K562 (cell line): ENCODE measurements around the gene COQ5. TPM values are rescaled to one million over a fixed set of nuclear protein-coding genes. Genes with fewer than 3 reads are reported as not detected.

Source experiments
- CREB1 ChIP-seq, 2 experiments: sonication (generic) in 1 of 2; formaldehyde crosslinking in 1 of 2; IDR thresholded peaks; 2 replicates each; pipeline versions ENCODE4 v1.6.1 to v1.8.0; 2012 to 2022; ENCODE audit warnings: inconsistent platforms in 1 of 2, mild to moderate bottlenecking in 1 of 2, missing genetic modification reagents in 1 of 2, moderate library complexity in 1 of 2
- DACH1 ChIP-seq: fragments of 450-650 bp; IDR thresholded peaks from 2 replicates; pipeline ENCODE4 v1.6.1; 2018; ENCODE audit not compliant: partially characterized antibody
- HDAC1 ChIP-seq, 2 experiments: fragments of 450-650 bp; IDR thresholded peaks; 2 replicates each; pipeline ENCODE4 v1.6.1; 2016 to 2017; ENCODE audit warnings: inconsistent platforms in 1 of 2, mild to moderate bottlenecking in 1 of 2, moderate library complexity in 1 of 2
- MAFG ChIP-seq: fragments of 450-650 bp; conservative IDR thresholded peaks from 2 replicates; pipeline ENCODE4 v1.6.1; 2016; ENCODE audit warnings: missing genetic modification characterization, missing compliant biosample characterization
- MEF2D ChIP-seq: conservative IDR thresholded peaks from 2 replicates; pipeline ENCODE4 v1.6.1; 2016; ENCODE audit warnings: low read depth, missing genetic modification characterization, missing compliant biosample characterization
- MIER1 ChIP-seq: fragments of 450-650 bp; IDR thresholded peaks from 2 replicates; pipeline ENCODE4 v1.6.1; 2016; ENCODE audit warnings: antibody characterized with exemption, mild to moderate bottlenecking, low read depth
- PCBP1 ChIP-seq: fragments of 200-400 bp; formaldehyde crosslinking; IDR thresholded peaks from 2 replicates; pipeline ENCODE4 v1.6.1; 2018; ENCODE audit warnings: mild to moderate bottlenecking, low read depth, low read length; ENCODE audit not compliant: poor library complexity, severe bottlenecking
- PHF8 ChIP-seq: fragments of 200-600 bp; sonication (generic); IDR thresholded peaks from 2 replicates; pipeline ENCODE4 v1.6.1; 2012; ENCODE audit warnings: mixed run types, mild to moderate bottlenecking, inconsistent platforms, low read length, moderate library complexity, borderline replicate concordance
- SIN3A ChIP-seq, 2 experiments: fragments of 150-350 bp in 1 of 2; IDR thresholded peaks; 2 replicates each; pipeline ENCODE4 v1.6.1; 2011 to 2016; ENCODE audit warnings: borderline replicate concordance in 2 of 2, low read depth in 2 of 2, low read length in 2 of 2, mild to moderate bottlenecking in 2 of 2, moderate library complexity in 2 of 2; ENCODE audit not compliant: control insufficient read depth in 1 of 2
- SMC3 ChIP-seq: conservative IDR thresholded peaks from 2 replicates; pipeline ENCODE4 v1.6.1; 2011; ENCODE audit warnings: low read depth, low read length, improper control_type of control experiment; ENCODE audit not compliant: insufficient read depth
- SP2 ChIP-seq: IDR thresholded peaks from 2 replicates; pipeline ENCODE4 v1.6.1; 2011; ENCODE audit warnings: mild to moderate bottlenecking, low read depth, low read length, moderate library complexity; ENCODE audit not compliant: poor library complexity, severe bottlenecking; ENCODE audit errors: extremely low read depth
- TAF1 ChIP-seq: IDR thresholded peaks from 2 replicates; pipeline ENCODE4 v1.6.1; 2011; ENCODE audit warnings: mild to moderate bottlenecking, low read length, moderate library complexity; ENCODE audit not compliant: insufficient read depth, control insufficient read depth, severe bottlenecking; ENCODE audit errors: extremely low read depth
- TBL1XR1 ChIP-seq, 2 experiments: IDR thresholded peaks; 2 replicates each; pipeline ENCODE4 v1.6.1; 2012; ENCODE audit warnings: improper control_type of control experiment in 2 of 2, low read length in 2 of 2, mild to moderate bottlenecking in 1 of 2
- ZNF316 ChIP-seq: fragments of 450-650 bp; IDR thresholded peaks from 2 replicates; pipeline ENCODE4 v1.6.1; 2016
- ZNF354B ChIP-seq: fragments of 250-450 bp; sonication (Bioruptor Pico); IDR thresholded peaks from 2 replicates; pipeline ENCODE4 v1.4.0; 2020
- ZNF384 ChIP-seq: IDR thresholded peaks from 2 replicates; pipeline ENCODE4 v1.6.1; 2012; ENCODE audit warnings: low read depth, low read length, improper control_type of control experiment
- ZZZ3 ChIP-seq: fragments of 450-650 bp; IDR thresholded peaks from 2 replicates; pipeline ENCODE4 v1.6.1; 2016; ENCODE audit warnings: antibody characterized with exemption, mild to moderate bottlenecking, moderate library complexity
- polyA plus RNA-seq, 8 experiments: library from polyadenylated mRNA; depleted of rRNA in 4 of 8; stranded (reverse) in 5 of 8; unstranded in 3 of 8; fragments of >200 nt; fragmentation: Nextera tagmentation in 2 of 8; fragmentation: Illumina TruSeq in 1 of 8; extraction: Ambion mirVana in 2 of 8; extraction: Trizol in 1 of 8; gene quantifications; 2 replicates each; pipeline versions ENCODE4 v1.2.1 to v1.2.3, GENCODE V29; 2011 to 2014; ENCODE audit warnings: inconsistent platforms in 1 of 8, missing spikeins in 1 of 8
- total RNA-seq, 7 experiments: library from RNA; depleted of rRNA in 6 of 7; stranded (reverse); fragments of >200 nt in 6 of 7; fragmentation: Illumina TruSeq in 2 of 7; extraction: Trizol in 2 of 7; gene quantifications; 2 replicates each; pipeline versions ENCODE4 v1.2.1 to v1.2.3, GENCODE V29; 2011 to 2021; ENCODE audit warnings: low replicate concordance in 1 of 7
- TF ChIP-seq, protein P1 (sequence below), 2 experiments: fragments of 200-800 bp in 1 of 2; sonication (Bioruptor generic) in 1 of 2; sonication (generic) in 1 of 2; formaldehyde crosslinking in 1 of 2; IDR thresholded peaks in 1 of 2; conservative IDR thresholded peaks in 1 of 2; 2 replicates each; pipeline versions ENCODE4 v1.5.0 to v1.6.1; 2016 to 2020; ENCODE audit warnings: missing compliant biosample characterization in 1 of 2, missing genetic modification characterization in 1 of 2, missing genetic modification reagents in 1 of 2
- TF ChIP-seq, protein P2 (sequence below): fragments of 250-450 bp; sonication (Bioruptor Pico); IDR thresholded peaks from 2 replicates; pipeline ENCODE4 v1.9.0; 2021; ENCODE audit warnings: mild to moderate bottlenecking
- TF ChIP-seq, protein P3 (sequence below): sonication (generic); formaldehyde crosslinking; IDR thresholded peaks from 2 replicates; pipeline ENCODE4 v1.8.0; 2023; ENCODE audit warnings: mild to moderate bottlenecking, missing genetic modification reagents
- TF ChIP-seq, protein P4 (sequence below): fragments of 250-450 bp; sonication (Bioruptor Pico); IDR thresholded peaks from 2 replicates; pipeline ENCODE4 v1.6.1; 2021; ENCODE audit warnings: mild to moderate bottlenecking
- TF ChIP-seq, protein P5 (sequence below): sonication (generic); formaldehyde crosslinking; IDR thresholded peaks from 2 replicates; pipeline ENCODE4 v1.8.0; 2022; ENCODE audit warnings: mild to moderate bottlenecking, missing genetic modification reagents

COQ5 gene
- total and polyA plus RNA-seq, 9 of the 15 experiments (the other 6 are each of a cell fraction or from before 2014, with no cell fraction given), result 19.2 to 59.7 (median 30.4) TPM

DNA sequence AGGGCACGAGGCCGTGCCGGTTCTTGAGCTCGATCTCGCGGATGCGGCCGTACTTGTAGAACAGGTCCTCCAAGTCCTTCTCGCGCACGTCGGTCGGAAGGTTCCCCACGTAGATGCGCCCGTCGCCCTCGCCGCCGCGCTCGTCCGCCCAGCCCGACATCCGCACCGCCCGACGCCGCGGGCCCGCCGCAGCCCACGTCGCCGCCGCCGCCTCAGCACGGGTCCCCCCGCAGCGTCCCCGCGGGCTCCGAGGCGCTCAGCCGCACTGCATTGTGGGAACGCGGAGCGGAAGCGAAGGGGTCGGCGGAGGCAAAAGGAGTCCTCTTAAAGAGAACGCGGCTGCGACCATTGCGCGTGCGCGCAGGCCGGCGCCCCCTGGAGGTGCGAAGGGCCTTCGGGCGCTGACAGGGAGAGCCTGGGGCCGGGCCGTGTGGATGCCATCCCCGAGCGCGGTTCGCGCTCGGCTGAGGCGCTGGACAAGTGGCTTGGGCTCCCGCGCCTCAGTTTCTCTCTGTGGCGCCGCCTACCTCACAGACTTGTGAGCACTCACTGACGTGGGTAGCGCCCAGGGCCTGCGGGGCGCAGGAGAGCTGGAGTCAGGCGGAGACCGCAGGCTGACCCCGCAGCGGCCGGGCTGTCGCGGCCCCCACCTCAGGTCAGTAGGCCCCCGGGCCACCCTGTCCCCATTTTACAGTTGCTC is 59.4 kb downstream of the COQ5 start, which contains the start of gene SRSF9 (continued):
- TF ChIP-seq, protein P1, sequence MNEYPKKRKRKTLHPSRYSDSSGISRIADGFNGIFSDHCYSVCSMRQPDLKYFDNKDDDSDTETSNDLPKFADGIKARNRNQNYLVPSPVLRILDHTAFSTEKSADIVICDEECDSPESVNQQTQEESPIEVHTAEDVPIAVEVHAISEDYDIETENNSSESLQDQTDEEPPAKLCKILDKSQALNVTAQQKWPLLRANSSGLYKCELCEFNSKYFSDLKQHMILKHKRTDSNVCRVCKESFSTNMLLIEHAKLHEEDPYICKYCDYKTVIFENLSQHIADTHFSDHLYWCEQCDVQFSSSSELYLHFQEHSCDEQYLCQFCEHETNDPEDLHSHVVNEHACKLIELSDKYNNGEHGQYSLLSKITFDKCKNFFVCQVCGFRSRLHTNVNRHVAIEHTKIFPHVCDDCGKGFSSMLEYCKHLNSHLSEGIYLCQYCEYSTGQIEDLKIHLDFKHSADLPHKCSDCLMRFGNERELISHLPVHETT (CRISPR knock-in tag; conservative IDR thresholded peaks at IDR 0.05 in 1 of 2, IDR thresholded peaks at IDR 0.05 in 1 of 2), result peak in 1 of 2 experiments; percentile 80; a peak in 2 of 4 replicates
- TF ChIP-seq HDAC1 (IDR thresholded peaks at IDR 0.05), result peak in 1 of 2 experiments; percentile 42; a peak in 1 of 4 replicates
- TF ChIP-seq PCBP1, result no peak
- TF ChIP-seq SP2, result no peak
- peak; percentile 85; the same call in 1 of the 2 replicates for TF ChIP-seq PHF8
- no peak for TF ChIP-seq SIN3A (IDR thresholded peaks at IDR 0.05; ENCODE audit: borderline replicate concordance in 2 of 2, control insufficient read depth in 1 of 2, low read depth in 2 of 2, low read length in 2 of 2)
- TF ChIP-seq, protein P2, sequence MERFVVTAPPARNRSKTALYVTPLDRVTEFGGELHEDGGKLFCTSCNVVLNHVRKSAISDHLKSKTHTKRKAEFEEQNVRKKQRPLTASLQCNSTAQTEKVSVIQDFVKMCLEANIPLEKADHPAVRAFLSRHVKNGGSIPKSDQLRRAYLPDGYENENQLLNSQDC (CRISPR knock-in tag), result no peak
- TF ChIP-seq TBL1XR1 (IDR thresholded peaks at IDR 0.05; ENCODE audit: low read length in 2 of 2), result no peak
- peak; percentile 23 for TF ChIP-seq CREB1 (IDR thresholded peaks at IDR 0.05)
- TF ChIP-seq CREB1 (CRISPR knock-in tag; IDR thresholded peaks at IDR 0.05), result 0 out of 2 replicates have a peak, but pooled peaks have one; percentile 38
- TF ChIP-seq MAFG, result no peak
- TF ChIP-seq TAF1, result peak; percentile 80
- TF ChIP-seq ZNF384, result no peak
- no peak for TF ChIP-seq MEF2D
- TF ChIP-seq, protein P3, sequence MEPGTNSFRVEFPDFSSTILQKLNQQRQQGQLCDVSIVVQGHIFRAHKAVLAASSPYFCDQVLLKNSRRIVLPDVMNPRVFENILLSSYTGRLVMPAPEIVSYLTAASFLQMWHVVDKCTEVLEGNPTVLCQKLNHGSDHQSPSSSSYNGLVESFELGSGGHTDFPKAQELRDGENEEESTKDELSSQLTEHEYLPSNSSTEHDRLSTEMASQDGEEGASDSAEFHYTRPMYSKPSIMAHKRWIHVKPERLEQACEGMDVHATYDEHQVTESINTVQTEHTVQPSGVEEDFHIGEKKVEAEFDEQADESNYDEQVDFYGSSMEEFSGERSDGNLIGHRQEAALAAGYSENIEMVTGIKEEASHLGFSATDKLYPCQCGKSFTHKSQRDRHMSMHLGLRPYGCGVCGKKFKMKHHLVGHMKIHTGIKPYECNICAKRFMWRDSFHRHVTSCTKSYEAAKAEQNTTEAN, result no peak
- TF ChIP-seq ZNF354B (CRISPR knock-in tag), result no peak
- TF ChIP-seq MIER1, result no peak
- TF ChIP-seq, protein P4, sequence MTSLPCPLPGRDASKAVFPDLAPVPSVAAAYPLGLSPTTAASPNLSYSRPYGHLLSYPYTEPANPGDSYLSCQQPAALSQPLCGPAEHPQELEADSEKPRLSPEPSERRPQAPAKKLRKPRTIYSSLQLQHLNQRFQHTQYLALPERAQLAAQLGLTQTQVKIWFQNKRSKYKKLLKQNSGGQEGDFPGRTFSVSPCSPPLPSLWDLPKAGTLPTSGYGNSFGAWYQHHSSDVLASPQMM (CRISPR knock-in tag), result no peak
- TF ChIP-seq ZNF316, result 0 out of 2 replicates have a peak, but pooled peaks have one; percentile 29
- TF ChIP-seq DACH1, result peak; percentile 10
- no peak for TF ChIP-seq ZZZ3
- TF ChIP-seq, protein P5, sequence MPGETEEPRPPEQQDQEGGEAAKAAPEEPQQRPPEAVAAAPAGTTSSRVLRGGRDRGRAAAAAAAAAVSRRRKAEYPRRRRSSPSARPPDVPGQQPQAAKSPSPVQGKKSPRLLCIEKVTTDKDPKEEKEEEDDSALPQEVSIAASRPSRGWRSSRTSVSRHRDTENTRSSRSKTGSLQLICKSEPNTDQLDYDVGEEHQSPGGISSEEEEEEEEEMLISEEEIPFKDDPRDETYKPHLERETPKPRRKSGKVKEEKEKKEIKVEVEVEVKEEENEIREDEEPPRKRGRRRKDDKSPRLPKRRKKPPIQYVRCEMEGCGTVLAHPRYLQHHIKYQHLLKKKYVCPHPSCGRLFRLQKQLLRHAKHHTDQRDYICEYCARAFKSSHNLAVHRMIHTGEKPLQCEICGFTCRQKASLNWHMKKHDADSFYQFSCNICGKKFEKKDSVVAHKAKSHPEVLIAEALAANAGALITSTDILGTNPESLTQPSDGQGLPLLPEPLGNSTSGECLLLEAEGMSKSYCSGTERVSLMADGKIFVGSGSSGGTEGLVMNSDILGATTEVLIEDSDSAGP (CRISPR knock-in tag), result peak; percentile 93
- 0 out of 2 replicates have a peak, but pooled peaks have one; percentile 30 for TF ChIP-seq SMC3
